ENCODE results near the gene CENPX.
A peak's percentile ranks its signal among the peaks of the same experiment; 100 is the strongest.

Gene CENPX

GRCh38 chr17:82055023-82055964 lies 32.6 kb upstream of the CENPX start:
- DNase-seq (ENCODE audit: low read depth in 3 of 3): no peak

DNA sequence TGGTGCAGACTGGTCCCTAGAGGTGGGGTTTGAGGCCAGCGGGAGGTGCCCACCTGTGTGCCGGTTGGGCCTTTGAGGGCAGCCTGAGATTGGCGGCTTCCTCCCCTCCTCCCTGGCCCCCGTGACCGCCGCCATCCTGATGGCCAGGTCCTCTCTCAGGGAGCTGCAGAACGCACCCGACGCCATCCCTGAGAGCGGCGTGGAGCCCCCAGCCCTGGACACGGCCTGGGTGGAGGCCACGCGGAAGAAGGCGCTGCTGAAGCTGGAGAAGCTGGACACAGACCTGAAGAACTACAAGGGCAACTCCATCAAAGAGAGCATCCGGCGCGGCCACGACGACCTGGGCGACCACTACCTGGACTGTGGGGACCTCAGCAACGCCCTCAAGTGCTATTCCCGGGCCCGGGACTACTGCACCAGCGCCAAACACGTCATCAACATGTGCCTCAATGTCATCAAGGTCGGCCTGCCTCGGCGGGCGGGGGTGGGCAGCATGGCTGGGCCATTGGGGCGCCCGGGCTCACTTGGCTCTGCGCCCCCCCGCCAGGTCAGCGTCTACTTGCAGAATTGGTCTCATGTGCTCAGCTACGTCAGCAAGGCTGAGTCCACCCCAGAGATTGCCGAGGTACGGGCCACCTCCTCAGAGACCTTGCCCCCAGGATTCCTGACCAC lies 31.8 kb upstream of the CENPX start:
- no peak for DNase-seq (ENCODE audit: low read depth in 3 of 3)

GRCh38 chr17:82053556-82054263 lies 31.0 kb upstream of the CENPX start:
- DNase-seq (ENCODE audit: low read depth in 3 of 3): no peak

DNA sequence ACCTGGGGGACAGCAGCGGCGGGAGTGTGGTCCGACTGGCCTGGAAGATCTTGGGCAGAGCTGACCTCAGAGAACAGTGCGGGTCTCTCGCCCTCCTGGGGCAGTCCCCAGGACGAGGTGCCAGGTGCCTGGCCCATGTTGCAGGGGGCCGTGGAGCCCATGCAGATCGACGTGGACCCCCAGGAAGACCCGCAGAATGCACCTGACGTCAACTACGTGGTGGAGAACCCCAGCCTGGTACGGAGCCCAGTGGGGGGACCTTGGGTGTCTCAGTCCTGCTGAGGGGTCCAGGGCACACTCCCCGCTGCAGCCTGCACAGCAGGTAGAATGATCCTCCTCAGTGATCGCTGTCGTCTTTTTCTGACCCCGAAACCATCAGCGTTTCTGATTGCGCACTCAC lies 30.5 kb upstream of the CENPX start:
- no peak for DNase-seq (ENCODE audit: low read depth in 3 of 3)

- no peak for DNase-seq (ENCODE audit: low read depth in 3 of 3)
Measured at GRCh38 chr17:82052638-82053059, 30.0 kb upstream of the CENPX start.

GRCh38 chr17:82051776-82052637 lies 29.3 kb upstream of the CENPX start, which contains the start of the genes GPS1 and RFNG:
Gene GPS1, plus strand, starts transcription at chr17:82051898. Its CDS starts 34 bp downstream, at chr17:82051932.
Gene RFNG, minus strand, starts transcription at chr17:82051811. Its CDS starts 45 bp downstream, at chr17:82051766.
- DNase-seq (ENCODE audit: low read depth in 3 of 3): peak; percentile 72 to 85 (median 72)

- DNase-seq (ENCODE audit: low read depth in 3 of 3): no peak
Measured at GRCh38 chr17:82050761-82051641, 28.3 kb upstream of the CENPX start.

- no peak for DNase-seq (ENCODE audit: low read depth in 3 of 3)
Measured at GRCh38 chr17:82050152-82050760, 27.6 kb upstream of the CENPX start.

DNA sequence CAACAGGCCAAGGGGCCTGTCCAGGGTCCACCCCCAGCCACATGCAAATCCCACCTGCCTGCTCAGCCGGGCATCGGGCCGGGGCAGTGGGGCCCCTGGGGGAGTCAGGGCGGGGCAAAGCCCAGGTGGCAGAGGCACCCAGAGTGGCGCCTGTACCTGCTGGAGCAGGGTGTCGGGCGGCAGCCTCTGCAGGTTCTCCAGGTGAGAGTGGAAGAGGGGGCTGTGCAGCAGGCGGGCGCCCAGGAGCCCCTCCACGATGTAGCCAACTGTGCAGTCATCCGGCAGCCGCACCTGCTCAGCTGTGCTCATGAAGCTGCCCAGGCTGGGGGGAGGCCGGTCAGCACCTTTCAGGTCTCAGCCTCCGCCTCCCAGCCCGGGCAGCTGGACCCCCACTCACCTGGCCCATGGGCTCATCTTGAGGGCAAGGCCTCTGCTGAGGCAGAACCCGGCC lies 26.9 kb upstream of the CENPX start:
- no peak for DNase-seq (ENCODE audit: low read depth in 3 of 3)

DNA sequence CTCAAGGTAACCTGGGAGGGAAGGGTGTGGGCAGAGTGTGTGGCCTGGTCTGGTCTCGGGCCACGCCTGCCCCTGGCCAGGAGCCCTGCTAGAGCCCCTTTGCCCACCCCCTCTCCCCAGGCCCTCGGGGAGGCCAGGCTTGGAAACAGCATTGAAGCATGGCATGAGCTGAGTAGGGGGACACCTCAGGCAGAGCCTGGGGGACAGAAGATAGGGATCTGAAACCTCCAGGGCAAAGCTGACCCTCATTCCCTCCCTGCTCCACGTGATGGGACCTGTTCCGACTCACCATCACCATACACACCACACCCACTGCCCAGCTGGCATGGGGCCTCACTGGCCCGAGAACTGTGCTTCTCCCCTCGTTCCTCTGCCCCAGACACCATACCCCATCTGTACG lies 26.4 kb upstream of the CENPX start:
- no peak for DNase-seq (ENCODE audit: low read depth in 3 of 3)

- DNase-seq (ENCODE audit: low read depth in 3 of 3): no peak
Measured at GRCh38 chr17:82048571-82048971, 25.9 kb upstream of the CENPX start.

DNA sequence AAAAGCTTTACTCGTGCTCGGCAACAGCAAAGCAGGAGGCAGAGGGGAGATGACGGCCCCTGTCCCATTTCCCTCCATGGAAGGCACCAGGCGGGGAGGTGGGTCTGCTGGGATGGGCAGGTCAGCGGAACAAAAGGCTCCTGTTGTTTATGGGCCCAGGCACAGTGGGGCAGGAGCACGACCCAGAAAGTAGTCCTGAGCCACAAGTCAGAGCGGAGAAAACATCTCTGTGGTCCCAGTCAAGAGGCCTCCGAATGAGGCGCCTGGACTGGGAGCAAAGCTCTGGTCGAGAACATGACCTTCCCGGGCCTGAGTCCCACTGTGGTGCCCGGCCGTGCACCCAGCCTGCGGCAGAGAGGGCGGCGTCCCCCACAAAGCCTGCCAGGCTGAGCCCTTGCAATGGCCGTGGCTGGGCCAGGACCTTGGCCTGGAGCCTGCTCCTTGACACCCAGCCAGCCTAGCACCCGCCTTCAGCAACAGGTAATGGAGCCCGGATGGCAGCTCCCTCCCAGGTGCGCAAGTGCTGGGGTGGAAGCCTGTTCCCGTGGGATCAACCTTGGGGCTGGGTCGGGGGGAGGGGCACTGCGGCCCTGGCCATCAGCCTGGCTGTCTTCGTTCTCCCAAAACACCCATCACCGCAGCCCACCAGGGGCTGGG lies 25.4 kb upstream of the CENPX start:
- DNase-seq (ENCODE audit: low read depth in 3 of 3): no peak

DNA sequence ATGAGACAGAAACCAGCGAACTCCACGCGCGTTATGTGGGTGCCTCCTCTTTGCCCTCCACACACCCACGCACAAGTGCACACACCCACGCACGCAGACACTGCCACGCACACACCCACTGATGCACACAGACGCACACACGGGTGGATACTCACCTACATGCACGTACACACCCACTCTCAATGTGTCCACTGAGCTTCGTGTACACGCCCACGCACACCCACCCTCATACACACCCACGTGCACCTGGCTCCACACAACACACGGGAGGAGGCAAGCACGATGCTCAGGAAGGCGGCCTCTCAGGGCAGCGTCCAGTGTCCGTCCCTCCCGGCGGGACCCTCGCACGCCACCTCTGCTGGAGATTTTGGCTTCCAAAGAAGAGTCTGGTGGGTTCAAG lies 24.7 kb upstream of the CENPX start:
- DNase-seq (ENCODE audit: low read depth in 3 of 3): no peak

- DNase-seq (ENCODE audit: low read depth in 3 of 3): no peak
Measured at GRCh38 chr17:82046903-82047302, 24.2 kb upstream of the CENPX start.

DNA sequence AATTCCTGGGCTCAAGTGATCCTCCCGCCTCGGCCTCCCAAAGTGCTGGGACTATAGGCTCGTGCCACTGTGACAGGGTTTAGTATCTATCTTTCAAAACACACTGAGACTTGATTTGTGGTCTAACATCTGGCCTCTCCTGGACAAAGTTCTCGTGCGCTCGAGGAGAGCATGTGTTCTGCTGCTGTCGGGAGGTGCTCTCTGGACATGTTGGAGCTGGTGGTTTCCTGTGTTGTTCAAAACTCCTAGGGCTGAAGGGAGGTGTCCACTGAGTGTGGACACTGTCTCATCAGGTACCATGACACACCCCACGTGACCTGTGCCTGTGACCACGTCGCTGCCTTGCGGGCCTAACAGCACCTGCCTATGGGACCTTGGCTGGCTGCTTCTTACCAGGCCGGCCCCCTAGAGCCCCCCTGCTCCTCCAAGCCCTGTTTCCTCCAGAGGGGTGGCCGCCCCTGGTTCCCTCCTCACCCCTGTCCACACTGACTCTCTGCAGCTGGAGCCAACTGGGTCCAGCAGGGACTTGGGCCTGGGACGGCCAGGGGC lies 23.3 kb upstream of the CENPX start:
- DNase-seq (ENCODE audit: low read depth in 3 of 3): no peak

- no peak for DNase-seq (ENCODE audit: low read depth in 3 of 3)
Measured at GRCh38 chr17:82043507-82043906, 20.8 kb upstream of the CENPX start.

GRCh38 chr17:82042649-82043048 lies 20.0 kb upstream of the CENPX start:
- DNase-seq (ENCODE audit: low read depth in 3 of 3): no peak

DNA sequence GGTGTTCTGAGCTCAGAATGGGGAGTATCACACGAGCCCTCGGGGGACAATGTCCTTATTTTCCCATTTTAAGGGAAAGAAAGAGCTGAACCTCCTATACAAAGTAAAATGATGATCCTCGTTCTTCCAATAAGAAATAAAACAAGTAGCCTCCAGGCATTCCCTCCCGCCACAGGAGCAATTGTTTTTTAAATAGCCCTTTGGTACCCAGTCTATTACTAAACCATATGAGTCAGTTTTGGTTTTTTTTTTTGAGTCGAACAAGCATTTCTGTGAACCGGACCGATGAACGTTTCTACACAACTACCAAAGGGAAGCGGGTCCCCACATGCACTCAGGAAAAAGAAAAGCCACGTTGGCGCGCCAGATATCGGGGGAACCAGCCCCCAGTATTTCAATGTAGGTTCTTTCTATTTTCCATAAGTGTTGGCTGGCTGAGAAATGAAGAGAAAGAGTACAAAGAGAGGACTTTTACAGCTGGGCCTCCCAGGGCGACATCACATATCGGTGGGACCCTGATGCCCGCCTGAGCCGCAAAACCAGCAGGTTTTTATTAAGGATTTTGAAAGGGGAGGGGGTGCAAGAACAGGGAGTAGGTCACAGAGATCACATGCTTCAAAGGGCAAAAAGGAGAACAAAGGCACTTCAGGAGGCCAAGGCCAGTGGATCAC lies 18.6 kb upstream of the CENPX start:
- no peak for DNase-seq (ENCODE audit: low read depth in 3 of 3)

Data from stimulated activated CD4-positive, alpha-beta T cell treated with anti-CD3 and anti-CD28 coated beads, TNF-alpha, amount 100 ng/mL, for 24 hours (primary cell).